Measurements from ENCODE around the gene MAPK9. TPM values are rescaled to one million over a fixed set of nuclear protein-coding genes. Genes with fewer than 3 reads are reported as not detected.

Gene MAPK9
- total RNA-seq, 1 donor from 2014 or later, result 47.4 TPM

GRCh38 chr5:180328296-180329137 lies 36.6 kb upstream of the MAPK9 start:
- DNase-seq, result peak; percentile 90
- H3K36me3 Mint-ChIP-seq (ENCODE audit: unreplicated experiment), result no peaks in the 10 kb centered on the region
- no peaks in the 10 kb centered on the region for H3K9me3 Mint-ChIP-seq (ENCODE audit: unreplicated experiment)
- peaks cover 8% of the 10 kb centered on the region for H3K4me1 Mint-ChIP-seq (ENCODE audit: low read depth, unreplicated experiment)
- no peak overlapping the region for H3K4me3 Mint-ChIP-seq (ENCODE audit: unreplicated experiment)
- no peak overlapping the region for H3K27ac Mint-ChIP-seq (ENCODE audit: unreplicated experiment)
- TF ChIP-seq CTCF (IDR thresholded peaks at IDR 0.05; ENCODE audit: partially characterized antibody, unreplicated experiment), result peak; percentile 88
- H3K27me3 Mint-ChIP-seq (ENCODE audit: unreplicated experiment), result peaks cover 2% of the 10 kb centered on the region

- no peak for TF ChIP-seq CTCF (IDR thresholded peaks at IDR 0.05; ENCODE audit: partially characterized antibody, unreplicated experiment)
- H3K36me3 Mint-ChIP-seq (ENCODE audit: unreplicated experiment), result no peaks in the 10 kb centered on the region
- H3K9me3 Mint-ChIP-seq (ENCODE audit: unreplicated experiment), result no peaks in the 10 kb centered on the region
- peaks cover 11% of the 10 kb centered on the region for H3K4me1 Mint-ChIP-seq (ENCODE audit: low read depth, unreplicated experiment)
- H3K27me3 Mint-ChIP-seq (ENCODE audit: unreplicated experiment), result no peaks in the 10 kb centered on the region
- H3K4me3 Mint-ChIP-seq (ENCODE audit: unreplicated experiment), result no peak overlapping the region
- H3K27ac Mint-ChIP-seq (ENCODE audit: unreplicated experiment), result no peak overlapping the region
- no peak for DNase-seq
These were observed 35.2 kb upstream of the MAPK9 start for GRCh38 chr5:180326989-180327565.

- Mint-ChIP-seq H3K4me3 (ENCODE audit: unreplicated experiment) (no peak overlapping the region), H3K4me1 (ENCODE audit: low read depth, unreplicated experiment) (peaks cover 11% of the 10 kb centered on the region), H3K9me3 (ENCODE audit: unreplicated experiment) (no peaks in the 10 kb centered on the region), H3K27me3 (ENCODE audit: unreplicated experiment) (peaks cover 3% of the 10 kb centered on the region), H3K27ac (ENCODE audit: unreplicated experiment) (no peak overlapping the region), H3K36me3 (ENCODE audit: unreplicated experiment) (peaks cover 1% of the 10 kb centered on the region)
- no peak for TF ChIP-seq CTCF (IDR thresholded peaks at IDR 0.05; ENCODE audit: partially characterized antibody, unreplicated experiment)
- DNase-seq, result no peak
These were observed 32.7 kb upstream of the MAPK9 start for GRCh38 chr5:180324601-180324950.

- no peaks in the 10 kb centered on the region for H3K9me3 Mint-ChIP-seq (ENCODE audit: unreplicated experiment)
- H3K4me3 Mint-ChIP-seq (ENCODE audit: unreplicated experiment), result no peak overlapping the region
- H3K27me3 Mint-ChIP-seq (ENCODE audit: unreplicated experiment), result peaks cover 4% of the 10 kb centered on the region
- peaks cover 11% of the 10 kb centered on the region for H3K4me1 Mint-ChIP-seq (ENCODE audit: low read depth, unreplicated experiment)
- peaks cover 6% of the 10 kb centered on the region for H3K36me3 Mint-ChIP-seq (ENCODE audit: unreplicated experiment)
- DNase-seq, result no peak
- TF ChIP-seq CTCF (IDR thresholded peaks at IDR 0.05; ENCODE audit: partially characterized antibody, unreplicated experiment), result peak; percentile 17
- no peak overlapping the region for H3K27ac Mint-ChIP-seq (ENCODE audit: unreplicated experiment)
These were observed 32.2 kb upstream of the MAPK9 start for GRCh38 chr5:180323941-180324600.

- no peak for DNase-seq
- H3K4me1 Mint-ChIP-seq (ENCODE audit: low read depth, unreplicated experiment), result peaks cover 11% of the 10 kb centered on the region
- TF ChIP-seq CTCF (IDR thresholded peaks at IDR 0.05; ENCODE audit: partially characterized antibody, unreplicated experiment), result no peak
- no peak overlapping the region for H3K27ac Mint-ChIP-seq (ENCODE audit: unreplicated experiment)
- H3K4me3 Mint-ChIP-seq (ENCODE audit: unreplicated experiment), result no peak overlapping the region
- peaks cover 4% of the 10 kb centered on the region for H3K27me3 Mint-ChIP-seq (ENCODE audit: unreplicated experiment)
- no peaks in the 10 kb centered on the region for H3K9me3 Mint-ChIP-seq (ENCODE audit: unreplicated experiment)
- H3K36me3 Mint-ChIP-seq (ENCODE audit: unreplicated experiment), result peaks cover 10% of the 10 kb centered on the region
These were observed 31.3 kb upstream of the MAPK9 start for GRCh38 chr5:180323160-180323559.
